ENCODE measurements around the gene IL1RAPL1. TPM values are rescaled to one million over a fixed set of nuclear protein-coding genes. Genes with fewer than 3 reads are reported as not detected.

Gene IL1RAPL1
- total and polyA plus RNA-seq, 2 donors (not counting 3 experiments of a cell fraction or from before 2014, with no cell fraction given), result 0.79 to 1.3 TPM

DNA sequence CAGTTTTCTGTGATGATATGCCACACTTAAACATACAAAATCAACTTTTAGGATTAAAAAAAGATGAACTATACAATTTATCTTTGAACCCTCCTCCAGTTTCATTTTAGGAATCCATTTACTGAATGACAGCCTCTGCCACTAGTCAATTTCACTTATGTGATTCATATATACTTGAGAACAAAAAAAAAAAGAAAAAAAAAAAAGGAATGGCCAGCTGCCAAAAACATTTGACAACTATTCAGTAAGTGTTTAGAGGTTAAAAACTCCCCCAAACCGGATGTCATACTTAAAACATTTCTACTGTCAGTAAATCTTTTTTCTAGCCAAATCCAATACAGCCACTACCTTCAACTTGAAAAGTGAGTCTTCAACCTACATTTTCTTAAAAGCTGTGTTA lies 1361.4 kb downstream of the IL1RAPL1 start:
- no TSS peak for BruUV-seq (replicated peaks)
- H3K36me3 ChIP-seq (ENCODE audit: control insufficient read depth in 2 of 2, extremely low read depth in 1 of 2, insufficient read depth in 2 of 2, low read length in 2 of 2), result no peaks in the 10 kb centered on the region
- H3K4me2 ChIP-seq (ENCODE audit: insufficient read depth, low read length), result no peak overlapping the region
- no peak overlapping the region for H3K9ac ChIP-seq (replicated peaks; ENCODE audit: extremely low read depth, insufficient read depth, low read length)
- intact Hi-C loops (cut with micrococcal nuclease) (no loop called here), dilution Hi-C loops (cut with MboI; ENCODE audit: extremely low pct_ligation_motif_present, low sequenced_read_pairs) (no loop called here)
- no peaks in the 10 kb centered on the region for H3K27me3 ChIP-seq (ENCODE audit: control insufficient read depth in 2 of 2, insufficient read depth in 2 of 2, low read length in 2 of 2)
- no peak overlapping the region for H2AFZ ChIP-seq (ENCODE audit: low read depth, low read length)
- H3K9me3 ChIP-seq (replicated peaks; ENCODE audit: control insufficient read depth, insufficient read depth, low read length), result no peaks in the 10 kb centered on the region
- H3K27ac ChIP-seq (ENCODE audit: insufficient read depth, low read depth, low read length), result no peak overlapping the region
- H3K4me3 ChIP-seq (replicated peaks in 1 of 3; ENCODE audit: insufficient read depth in 1 of 3, low read depth in 1 of 3, low read length in 3 of 3), result no peak overlapping the region
- peak; percentile 67 for DNase-seq (ENCODE audit: low read depth, low spot score)
- TF ChIP-seq FOS (IDR thresholded peaks at IDR 0.05; ENCODE audit: borderline replicate concordance, insufficient read depth, low read length), result no peak
- peaks cover 8% of the 10 kb centered on the region for H3K4me1 ChIP-seq (ENCODE audit: control insufficient read depth, extremely low read depth, insufficient read depth, low read length)
- peak; percentile 74 for FAIRE-seq
- no peaks in the 10 kb centered on the region for H3K9me1 ChIP-seq (replicated peaks; ENCODE audit: control insufficient read depth, extremely low read depth, insufficient read depth, low read length)
- no peaks in the 10 kb centered on the region for H4K20me1 ChIP-seq (replicated peaks; ENCODE audit: control insufficient read depth, extremely low read depth, insufficient read depth, low read length)
- POLR2A ChIA-PET, result no interaction called here
- CTCF ChIA-PET, result interaction anchor here (1.0 kb wide), 1 partner anchor 150 kb away, joined by 3 read pairs; no protein-coding TSS in a partner anchor
- H3K79me2 ChIP-seq (ENCODE audit: control insufficient read depth, insufficient read depth, low read length), result no peaks in the 10 kb centered on the region

- Histone ChIP-seq H3K27me3 (ENCODE audit: control insufficient read depth in 2 of 2, insufficient read depth in 2 of 2, low read length in 2 of 2) (no peaks in the 10 kb centered on the region), H3K4me2 (ENCODE audit: insufficient read depth, low read length) (no peak overlapping the region), H3K9me3 (replicated peaks; ENCODE audit: control insufficient read depth, insufficient read depth, low read length) (no peaks in the 10 kb centered on the region), H3K36me3 (ENCODE audit: control insufficient read depth in 2 of 2, extremely low read depth in 1 of 2, insufficient read depth in 2 of 2, low read length in 2 of 2) (no peaks in the 10 kb centered on the region), H3K9me1 (replicated peaks; ENCODE audit: control insufficient read depth, extremely low read depth, insufficient read depth, low read length) (no peaks in the 10 kb centered on the region), H3K4me3 (replicated peaks in 1 of 3; ENCODE audit: insufficient read depth in 1 of 3, low read depth in 1 of 3, low read length in 3 of 3) (no peak overlapping the region), H4K20me1 (replicated peaks; ENCODE audit: control insufficient read depth, extremely low read depth, insufficient read depth, low read length) (no peaks in the 10 kb centered on the region), H3K9ac (replicated peaks; ENCODE audit: extremely low read depth, insufficient read depth, low read length) (no peak overlapping the region), H3K27ac (ENCODE audit: insufficient read depth, low read depth, low read length) (no peak overlapping the region), H3K79me2 (ENCODE audit: control insufficient read depth, insufficient read depth, low read length) (no peaks in the 10 kb centered on the region), H2AFZ (ENCODE audit: low read depth, low read length) (no peak overlapping the region), H3K4me1 (ENCODE audit: control insufficient read depth, extremely low read depth, insufficient read depth, low read length) (peaks cover 8% of the 10 kb centered on the region)
- CTCF ChIA-PET, result interaction anchor here (1.0 kb wide), 1 partner anchor 10 kb away, joined by 5 read pairs; no protein-coding TSS in a partner anchor
- DNase-seq (ENCODE audit: low read depth, low spot score) (no peak), FAIRE-seq (no peak)
- TF ChIP-seq POLR2AphosphoS5 (IDR thresholded peaks at IDR 0.05; ENCODE audit: insufficient read depth, low read depth, low read length) (no peak), POLR2A (IDR thresholded peaks at IDR 0.05; ENCODE audit: low read depth, low read length) (no peak), MYC (IDR thresholded peaks at IDR 0.05; ENCODE audit: low read depth, low read length) (no peak), FOS (IDR thresholded peaks at IDR 0.05; ENCODE audit: borderline replicate concordance, insufficient read depth, low read length) (no peak), JUN (IDR thresholded peaks at IDR 0.05; ENCODE audit: borderline replicate concordance, insufficient read depth, insufficient read length, low read depth) (no peak), GATA2 (IDR thresholded peaks at IDR 0.05; ENCODE audit: insufficient read depth, insufficient read length, low read depth, low read length) (no peak), EZH2 (IDR thresholded peaks at IDR 0.05; ENCODE audit: borderline replicate concordance, low read depth, low read length, severe bottlenecking) (no peak)
- intact Hi-C loops (cut with micrococcal nuclease), result no loop called here
- dilution Hi-C loops (cut with MboI; ENCODE audit: extremely low pct_ligation_motif_present, low sequenced_read_pairs), result no loop called here
- no TSS peak for BruUV-seq (replicated peaks)
- POLR2A ChIA-PET, result no interaction called here
These were observed 1364.8 kb downstream of the IL1RAPL1 start for GRCh38 chrX:29952016-29952415.

All from endothelial cell of umbilical vein (primary cell).